Measurements from ENCODE around the gene GFI1B. TPM values are rescaled to one million over a fixed set of nuclear protein-coding genes. Genes with fewer than 3 reads are reported as not detected.
"Not testable (repeated sequence)": the region's sequence is repeated elsewhere in the genome, so short reads cannot be mapped to it uniquely, and the experiment has no call there.

Gene GFI1B
- total RNA-seq, 4 donors from 2014 or later: 0.14 TPM; not detected in 3

DNA sequence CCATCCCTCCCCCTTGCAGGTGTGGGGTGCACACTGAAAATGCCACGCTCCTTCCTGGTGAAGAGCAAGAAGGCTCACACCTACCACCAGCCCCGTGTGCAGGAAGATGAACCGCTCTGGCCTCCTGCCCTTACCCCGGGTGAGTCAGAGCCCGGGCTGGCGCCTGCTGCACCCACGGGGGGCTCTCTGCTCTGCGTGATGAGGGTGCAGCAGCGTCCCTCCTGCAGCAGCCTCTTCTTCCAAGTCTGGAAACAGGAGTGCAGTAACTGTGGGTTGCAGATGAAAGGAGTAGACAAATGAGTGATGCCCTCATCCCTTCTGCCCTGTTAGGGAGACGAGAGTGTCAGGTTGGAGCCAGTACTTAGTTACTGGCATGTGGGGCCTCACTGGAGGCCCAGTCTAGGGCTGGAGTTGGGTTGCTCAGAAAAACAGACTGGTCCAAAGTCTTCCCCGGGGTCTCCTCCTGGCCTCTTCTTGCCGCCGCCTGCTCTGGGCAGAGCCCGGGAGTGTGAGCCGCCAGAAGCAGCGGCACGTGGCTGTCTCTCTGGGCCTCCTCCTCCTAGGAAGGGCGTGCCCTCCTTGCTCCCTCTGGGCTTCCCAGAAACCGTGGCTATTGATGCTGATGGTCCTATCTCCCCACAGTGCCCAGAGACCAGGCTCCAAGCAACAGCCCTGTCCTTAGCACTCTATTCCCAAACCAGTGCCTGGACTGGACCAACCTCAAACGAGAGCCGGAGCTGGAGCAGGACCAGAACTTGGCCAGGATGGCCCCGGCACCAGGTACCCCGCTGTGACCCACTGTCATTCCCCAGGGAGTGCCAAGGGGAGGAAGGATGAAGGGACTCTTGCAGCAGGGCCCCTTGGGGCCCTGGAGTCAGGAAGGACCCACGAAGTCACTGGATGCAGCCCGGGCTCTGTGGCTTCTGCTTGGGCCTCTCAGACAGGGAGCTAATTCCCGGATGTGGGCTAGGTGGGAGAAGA, 8.4 kb downstream of the GFI1B start:
- Histone ChIP-seq H3K27me3 (no peaks in the 10 kb centered on the region), H3K4me1 (no peaks in the 10 kb centered on the region), H3K36me3 (no peaks in the 10 kb centered on the region), H3K27ac (no peak overlapping the region), H3K4me3 (no peak overlapping the region), H3K9me3 (no peaks in the 10 kb centered on the region)
- intact Hi-C loops (cut with DNase I; ENCODE audit: low total_unique reads): no loop called here
- TF ChIP-seq POLR2A (IDR thresholded peaks at IDR 0.05): no peak
- TF ChIP-seq, protein P1, sequence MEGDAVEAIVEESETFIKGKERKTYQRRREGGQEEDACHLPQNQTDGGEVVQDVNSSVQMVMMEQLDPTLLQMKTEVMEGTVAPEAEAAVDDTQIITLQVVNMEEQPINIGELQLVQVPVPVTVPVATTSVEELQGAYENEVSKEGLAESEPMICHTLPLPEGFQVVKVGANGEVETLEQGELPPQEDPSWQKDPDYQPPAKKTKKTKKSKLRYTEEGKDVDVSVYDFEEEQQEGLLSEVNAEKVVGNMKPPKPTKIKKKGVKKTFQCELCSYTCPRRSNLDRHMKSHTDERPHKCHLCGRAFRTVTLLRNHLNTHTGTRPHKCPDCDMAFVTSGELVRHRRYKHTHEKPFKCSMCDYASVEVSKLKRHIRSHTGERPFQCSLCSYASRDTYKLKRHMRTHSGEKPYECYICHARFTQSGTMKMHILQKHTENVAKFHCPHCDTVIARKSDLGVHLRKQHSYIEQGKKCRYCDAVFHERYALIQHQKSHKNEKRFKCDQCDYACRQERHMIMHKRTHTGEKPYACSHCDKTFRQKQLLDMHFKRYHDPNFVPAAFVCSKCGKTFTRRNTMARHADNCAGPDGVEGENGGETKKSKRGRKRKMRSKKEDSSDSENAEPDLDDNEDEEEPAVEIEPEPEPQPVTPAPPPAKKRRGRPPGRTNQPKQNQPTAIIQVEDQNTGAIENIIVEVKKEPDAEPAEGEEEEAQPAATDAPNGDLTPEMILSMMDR (IDR thresholded peaks at IDR 0.05): no peak
- no peak for DNase-seq

- no peaks in the 10 kb centered on the region for H3K27me3 ChIP-seq
Measured at GRCh38 chr9:132988244-132989013, 9.9 kb downstream of the GFI1B start.

DNA sequence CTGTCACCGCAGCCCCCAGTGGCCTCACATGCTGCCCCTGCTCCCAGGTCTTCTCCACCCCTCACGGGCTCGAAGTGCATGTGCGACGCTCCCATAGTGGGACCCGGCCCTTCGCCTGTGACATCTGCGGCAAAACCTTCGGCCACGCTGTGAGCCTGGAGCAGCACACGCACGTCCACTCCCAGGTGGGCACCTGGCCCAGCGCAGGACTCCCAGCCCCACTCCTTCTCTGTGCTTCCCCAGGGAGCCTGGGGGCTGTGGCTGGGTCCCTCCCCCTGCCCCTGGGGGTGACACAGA, 10.5 kb downstream of the GFI1B start:
- no peaks in the 10 kb centered on the region for H3K4me1 ChIP-seq
- H3K4me3 ChIP-seq: no peak overlapping the region
- intact Hi-C loops (cut with DNase I; ENCODE audit: low total_unique reads): no loop called here
- no peak for DNase-seq
- TF ChIP-seq POLR2A (IDR thresholded peaks at IDR 0.05): no peak
- TF ChIP-seq, protein P1 (IDR thresholded peaks at IDR 0.05): no peak
- H3K27me3 ChIP-seq: no peaks in the 10 kb centered on the region
- no peaks in the 10 kb centered on the region for H3K9me3 ChIP-seq
- H3K36me3 ChIP-seq: no peaks in the 10 kb centered on the region
- H3K27ac ChIP-seq: no peak overlapping the region

More at GRCh38 chr9:132988244-132989013, 9.9 kb downstream of the GFI1B start:
- no peaks in the 10 kb centered on the region for H3K9me3 ChIP-seq
- no peaks in the 10 kb centered on the region for H3K36me3 ChIP-seq
- DNase-seq: no peak
- no peaks in the 10 kb centered on the region for H3K4me1 ChIP-seq
- intact Hi-C loops (cut with DNase I; ENCODE audit: low total_unique reads): no loop called here
- H3K27ac ChIP-seq: no peak overlapping the region
- H3K4me3 ChIP-seq: no peak overlapping the region
- no peak for TF ChIP-seq POLR2A (IDR thresholded peaks at IDR 0.05)
- TF ChIP-seq, protein P1 (IDR thresholded peaks at IDR 0.05): no peak

GRCh38 chr9:132989414-132989996, 11.0 kb downstream of the GFI1B start:
- no peaks in the 10 kb centered on the region for H3K4me1 ChIP-seq
- no peak overlapping the region for H3K4me3 ChIP-seq
- H3K27ac ChIP-seq: no peak overlapping the region
- DNase-seq: no peak
- intact Hi-C loops (cut with DNase I; ENCODE audit: low total_unique reads): no loop called here
- no peak for TF ChIP-seq POLR2A (IDR thresholded peaks at IDR 0.05)
- TF ChIP-seq, protein P1 (IDR thresholded peaks at IDR 0.05): no peak
- no peaks in the 10 kb centered on the region for H3K9me3 ChIP-seq
- no peaks in the 10 kb centered on the region for H3K36me3 ChIP-seq
- H3K27me3 ChIP-seq: no peaks in the 10 kb centered on the region

DNA sequence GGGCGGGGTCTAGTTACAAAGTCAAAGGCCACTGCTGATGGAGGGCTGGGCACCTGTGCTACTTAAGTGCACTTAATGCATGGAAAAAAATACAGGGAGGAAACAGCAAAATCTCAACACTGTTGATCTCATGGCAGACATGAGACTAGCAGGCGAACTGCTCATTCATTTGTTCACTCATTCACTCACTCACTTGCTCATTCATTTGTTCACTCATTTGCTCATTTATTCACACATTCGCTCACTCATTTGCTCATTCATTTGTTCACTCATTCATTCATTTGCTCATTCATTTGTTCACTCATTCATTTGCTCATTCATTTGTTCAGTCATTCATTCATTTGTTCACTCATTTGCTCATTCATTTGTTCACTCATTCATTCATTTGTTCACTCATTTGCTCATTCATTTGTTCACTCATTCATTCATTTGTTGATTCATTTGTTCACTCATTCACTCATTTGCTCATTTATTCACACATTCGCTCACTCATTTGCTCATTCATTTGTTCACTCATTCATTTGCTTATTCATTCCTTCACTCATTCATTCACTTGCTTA, 11.6 kb downstream of the GFI1B start:
- H3K27me3 ChIP-seq; H3K36me3 ChIP-seq; H3K9me3 ChIP-seq; H3K4me1 ChIP-seq; H3K27ac ChIP-seq; DNase-seq; intact Hi-C loops (cut with DNase I; ENCODE audit: low total_unique reads); H3K4me3 ChIP-seq: not testable (repeated sequence)
